H1 (cell line): ENCODE data around the gene NIPAL1. TPM values are rescaled to one million over a fixed set of nuclear protein-coding genes. Genes with fewer than 3 reads are reported as not detected.

Experiments used
- FOSL1 ChIP-seq: IDR thresholded peaks from 2 replicates; pipeline ENCODE4 v1.6.1; 2011; ENCODE audit warnings: mild to moderate bottlenecking, low read depth, low read length, moderate library complexity; ENCODE audit not compliant: insufficient read depth
- JUN ChIP-seq: IDR thresholded peaks from 2 replicates; pipeline ENCODE4 v1.6.1; 2011; ENCODE audit warnings: low read depth, mild to moderate bottlenecking, improper control_type of control experiment, low read length
- polyA plus RNA-seq, 7 experiments: library from polyadenylated mRNA; depleted of rRNA in 3 of 7; stranded (reverse) in 5 of 7; unstranded in 2 of 7; fragments of >200 nt in 5 of 7; fragments of 200-250 nt in 2 of 7; gene quantifications; 1 replicate in 5 of 7; 2 replicates in 1 of 7; 4 replicates in 1 of 7; pipeline versions ENCODE4 v1.2.1 to v1.2.3, GENCODE V29; 2011 to 2013; ENCODE audit warnings: missing spikeins in 2 of 7, mixed read lengths in 2 of 7
- total RNA-seq: library from RNA; stranded (reverse); fragmentation: NEBNext Ultra II Directional; extraction: Animal tissue kit (Norgen Biotek cat#: 25700); gene quantifications from 2 replicates; pipeline ENCODE4 v1.2.1, GENCODE V29; 2021

The NIPAL1 gene
- total and polyA plus RNA-seq, 2 of the 8 experiments (the other 6 are each of a cell fraction or from before 2014, with no cell fraction given) = 1.4 to 4.9 TPM

DNA sequence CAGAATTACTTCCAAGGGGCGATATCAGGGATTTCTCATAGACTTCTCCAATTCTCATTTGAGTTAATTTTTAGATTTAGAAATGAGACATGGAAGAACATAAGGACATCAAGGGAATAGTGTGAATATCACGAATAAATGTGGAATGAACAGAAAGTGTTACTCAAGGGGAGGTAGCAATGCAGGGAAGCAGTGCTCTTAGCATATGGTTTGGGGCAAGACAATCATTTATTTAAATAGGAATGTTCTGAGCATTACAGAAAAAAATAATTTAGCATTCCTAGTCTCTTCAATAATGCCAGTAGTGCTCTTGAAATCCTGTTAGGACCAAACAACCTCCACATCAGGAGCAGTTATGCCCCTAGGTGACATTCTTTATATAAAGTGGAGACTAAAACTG is 61.9 kb downstream of the NIPAL1 start (continued):
- TF ChIP-seq JUN = no peak
- no peak for TF ChIP-seq FOSL1
